Measurements from ENCODE around the gene SYTL1.
A peak's percentile ranks its signal among the peaks of the same experiment; 100 is the strongest.

The SYTL1 gene

DNA sequence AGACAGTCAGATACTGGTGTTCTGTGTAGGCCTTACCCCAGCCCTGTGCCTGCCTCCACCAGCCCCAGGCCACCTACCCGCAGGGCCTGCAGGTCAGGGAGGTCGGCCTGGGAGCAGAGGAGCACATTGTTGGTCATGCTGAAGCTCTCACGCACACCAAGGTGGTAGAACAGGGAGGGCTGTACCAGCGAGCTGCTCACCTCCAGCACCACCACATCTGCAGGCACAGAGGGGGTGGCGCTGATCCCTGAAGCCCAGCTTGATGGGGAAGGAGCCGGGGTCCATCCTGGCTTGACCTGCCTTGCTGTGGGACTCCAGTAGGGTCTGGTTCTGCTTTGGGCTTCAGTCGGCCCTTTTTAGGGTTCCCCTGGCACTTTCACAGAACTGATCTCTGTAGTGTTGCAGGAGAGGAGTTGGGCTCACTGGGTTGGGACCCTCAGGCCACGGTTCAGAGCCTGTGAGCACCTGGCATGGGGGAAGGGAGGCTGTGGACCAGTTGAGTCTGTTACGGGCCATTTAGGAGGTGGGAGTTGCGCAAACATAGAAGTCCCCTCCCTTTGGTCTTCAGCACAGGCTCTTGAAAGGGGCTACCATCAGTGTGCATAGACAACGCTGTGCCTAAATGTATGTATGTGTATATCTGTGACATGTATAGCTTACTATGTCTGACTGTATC lies 23.0 kb downstream of the SYTL1 start:
- peak in 1 of 6 experiments; percentile 14 for DNase-seq

GRCh38 chr1:27365372-27366112 lies 23.7 kb downstream of the SYTL1 start:
- peak; percentile 60 to 85 (median 74) for DNase-seq

DNA sequence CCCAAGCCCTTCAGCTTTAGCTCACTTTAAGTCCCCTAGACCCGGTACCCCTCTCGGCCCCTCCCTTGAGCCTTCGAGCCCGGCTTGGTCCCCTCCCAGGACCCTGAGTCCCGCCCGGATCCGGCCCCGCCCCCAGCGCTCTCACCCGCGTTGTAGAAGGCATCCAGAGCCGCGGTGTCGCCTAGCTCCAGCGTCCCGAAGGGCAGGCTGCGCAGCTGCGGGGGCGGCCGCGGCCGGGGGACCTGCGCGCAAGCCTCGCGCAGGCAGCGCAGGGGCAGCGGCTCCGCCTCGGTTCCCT lies 24.2 kb downstream of the SYTL1 start:
- peak; percentile 37 to 73 (median 54) for DNase-seq

DNA sequence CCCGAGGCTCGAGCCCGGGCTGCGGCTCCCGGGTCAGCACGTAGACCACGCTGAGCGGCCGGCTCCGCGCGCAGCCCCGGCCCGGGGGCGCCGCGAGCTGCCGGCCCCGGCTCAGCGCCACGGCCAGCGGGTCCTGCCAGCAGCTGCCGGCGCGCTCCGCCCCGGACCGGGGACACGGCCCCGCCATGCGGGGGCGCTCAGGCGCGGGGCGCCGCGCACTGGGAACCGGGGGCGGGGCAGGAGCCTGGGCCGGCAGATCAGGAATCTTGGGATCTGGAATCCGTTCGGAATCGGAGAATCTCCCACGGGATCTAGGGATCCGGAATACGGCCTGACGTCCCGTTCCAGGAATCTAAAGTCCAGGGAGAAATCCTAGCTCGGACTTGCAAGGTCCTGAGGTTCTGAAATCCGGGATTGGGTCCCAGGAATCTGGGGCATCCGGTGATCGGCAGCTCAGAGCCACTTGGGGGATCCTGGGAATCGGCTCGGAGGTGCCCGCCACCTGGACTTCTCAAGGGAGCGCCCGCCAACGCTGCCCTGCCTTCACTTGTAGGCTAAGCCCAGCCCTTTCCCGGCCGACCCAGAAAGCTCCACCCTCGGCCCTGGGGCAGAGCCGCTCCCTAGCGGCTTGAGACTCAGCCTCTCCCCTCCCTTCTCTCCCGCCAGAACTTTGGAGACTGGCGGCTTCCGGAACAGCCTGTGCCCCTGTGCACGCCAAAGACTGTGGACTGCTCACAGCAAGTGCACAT lies 24.8 kb downstream of the SYTL1 start, which contains the start of gene MAP3K6:
Gene MAP3K6 (minus strand): TSS at position 551 of the 749 bp plus-strand sequence. CDS start 364 bp downstream, at position 187.
- peak in 4 of 6 experiments; percentile 34 to 46 (median 39) for DNase-seq

GRCh38 chr1:27367160-27367650 lies 25.4 kb downstream of the SYTL1 start:
- DNase-seq: no peak

DNA sequence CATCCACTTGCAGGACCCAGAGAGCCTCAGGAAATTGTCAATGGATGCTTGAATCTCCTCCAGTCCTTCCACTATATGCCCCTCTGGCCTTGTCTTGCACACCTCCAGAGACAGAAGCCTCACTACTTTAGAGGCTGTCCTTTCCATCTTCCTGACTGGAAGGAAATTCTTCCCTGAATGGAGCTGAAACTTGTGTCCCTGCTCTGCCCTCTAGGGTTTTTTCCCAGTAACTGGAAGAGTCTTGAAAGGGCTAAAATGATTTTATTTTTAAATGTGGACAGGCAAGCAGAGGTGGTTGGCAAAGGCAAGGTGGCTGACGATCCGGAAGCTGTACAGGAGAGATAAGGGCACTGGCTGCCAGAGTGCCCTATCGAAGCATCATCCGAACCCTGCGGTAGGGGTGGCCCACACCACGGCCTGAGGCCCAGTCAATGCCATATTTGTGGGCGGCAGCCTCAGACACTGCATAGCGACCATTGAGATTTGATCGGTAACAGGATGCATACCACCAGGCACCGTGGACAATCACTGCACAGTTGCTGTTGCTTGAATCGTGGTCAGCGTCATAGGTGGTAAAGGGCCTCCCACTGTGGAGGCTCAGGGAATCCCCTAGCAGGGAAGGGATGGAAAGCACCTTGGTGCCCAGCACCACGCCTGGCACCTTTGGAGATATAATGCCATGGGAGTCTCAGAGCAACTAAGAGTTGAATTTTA lies 27.2 kb downstream of the SYTL1 start:
- DNase-seq: no peak

DNA sequence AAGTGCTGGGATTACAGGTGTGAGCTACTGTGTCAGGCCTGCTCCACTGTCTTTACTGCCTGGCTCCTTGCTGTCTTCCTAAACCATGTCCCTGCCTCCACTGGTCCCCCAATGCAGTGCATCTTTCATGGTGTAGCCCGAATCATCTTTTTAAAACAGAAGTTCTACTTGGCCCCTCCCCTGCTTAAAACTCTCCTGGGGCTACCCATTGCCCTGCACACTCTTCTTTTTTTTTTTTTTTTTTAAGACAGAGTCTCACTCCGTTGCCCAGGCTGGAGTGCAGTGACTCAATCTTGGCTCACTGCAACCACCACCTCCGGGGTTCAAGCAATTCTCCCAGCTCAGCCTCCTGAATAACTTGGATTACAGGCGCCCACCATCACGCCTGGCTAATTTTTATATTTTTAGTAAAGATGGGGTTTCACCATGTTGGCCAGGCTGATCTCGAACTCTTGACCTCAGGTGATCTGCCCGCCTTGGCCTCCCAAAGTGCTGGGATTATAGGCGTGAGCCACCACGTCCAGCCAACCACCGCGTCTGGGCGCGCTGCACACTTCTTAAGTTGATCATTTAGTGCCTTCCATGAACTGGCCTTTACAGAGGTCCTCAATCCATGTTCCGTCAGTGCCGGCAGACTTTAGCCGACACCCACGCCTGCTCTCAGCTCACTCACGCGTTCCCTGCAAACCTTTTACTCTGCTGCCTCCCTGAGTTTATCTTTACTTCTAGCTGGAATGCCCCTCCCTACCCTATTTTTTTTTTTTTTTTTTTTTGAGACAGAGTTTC lies 30.4 kb downstream of the SYTL1 start:
- no peak for DNase-seq

- no peak for DNase-seq
Observed at GRCh38 chr1:27372808-27373690, 31.2 kb downstream of the SYTL1 start.

DNA sequence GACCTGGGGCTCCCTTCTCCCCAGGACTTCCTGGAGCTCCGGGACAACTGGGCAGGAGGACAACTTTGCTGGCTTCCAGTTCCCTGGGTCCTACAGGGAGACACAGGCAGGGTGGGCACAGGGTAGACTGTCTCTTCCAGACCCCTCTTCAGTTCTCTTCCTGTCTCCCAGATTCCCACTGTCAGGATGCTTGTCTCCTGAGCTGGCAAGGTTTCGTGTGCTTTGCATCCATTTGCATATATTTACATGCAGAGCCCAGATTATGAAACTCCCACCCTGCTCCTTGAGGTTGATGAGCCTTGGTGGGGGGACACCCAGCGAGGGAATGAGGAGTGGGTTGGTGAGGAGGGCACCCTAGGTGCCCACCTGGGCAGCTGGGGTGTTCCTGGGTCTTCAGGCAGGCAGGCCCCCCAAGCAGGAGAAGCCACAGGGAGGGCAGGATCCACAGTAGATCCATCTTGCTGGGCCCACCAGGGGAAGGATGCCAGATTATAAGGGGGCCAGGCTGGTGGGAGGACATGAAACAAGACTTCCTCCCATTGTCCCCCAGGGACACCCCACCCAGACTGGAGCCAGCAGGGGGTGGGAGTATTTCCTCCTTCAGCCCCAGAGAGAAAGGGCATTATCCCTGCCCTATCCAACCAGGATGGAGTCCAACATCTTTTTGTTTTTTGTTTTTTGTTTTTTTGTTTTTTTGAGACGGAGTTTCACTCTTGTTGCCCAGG lies 32.7 kb downstream of the SYTL1 start, which contains the start of gene FCN3:
Gene FCN3 (minus strand): TSS at position 463 of the 725 bp plus-strand sequence. CDS start 6 bp downstream, at position 457.
- DNase-seq: no peak

- DNase-seq: no peak
Observed at GRCh38 chr1:27377760-27378495, 36.1 kb downstream of the SYTL1 start.

DNA sequence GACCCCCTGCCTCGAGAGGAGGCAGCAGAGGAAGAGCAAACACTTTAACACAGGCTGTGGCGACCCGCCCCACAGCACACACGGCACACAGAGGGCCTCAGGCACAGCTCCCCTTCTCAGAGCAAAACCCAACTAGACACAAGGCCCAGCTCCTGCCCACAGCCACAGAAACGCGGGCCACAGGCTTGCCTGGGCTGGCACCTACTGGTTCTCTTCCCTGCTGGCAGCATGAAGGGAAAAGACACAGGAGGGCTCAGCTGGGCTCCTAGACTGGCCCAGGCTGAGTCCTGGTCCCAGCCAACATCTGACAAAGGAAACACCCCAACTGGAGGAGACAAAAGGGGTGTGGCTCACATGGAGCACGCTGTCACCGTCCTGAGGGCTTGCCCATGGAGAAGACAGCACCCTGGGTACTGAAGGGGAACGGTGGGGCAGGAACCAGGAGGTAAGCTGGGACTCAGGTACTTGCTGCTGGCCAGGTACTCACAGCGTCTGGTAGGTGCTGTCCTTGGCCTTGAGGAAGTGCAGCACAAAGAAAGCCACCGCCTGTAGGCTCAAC lies 37.8 kb downstream of the SYTL1 start:
- no peak for DNase-seq

- DNase-seq: no peak
Observed at GRCh38 chr1:27380224-27380623, 38.4 kb downstream of the SYTL1 start.

- DNase-seq: no peak
Observed at GRCh38 chr1:27380766-27381733, 39.2 kb downstream of the SYTL1 start.

- DNase-seq: no peak
Observed at GRCh38 chr1:27381969-27382762, 40.3 kb downstream of the SYTL1 start.

GRCh38 chr1:27383039-27383605 lies 41.3 kb downstream of the SYTL1 start, which contains the start of gene CD164L2:
Gene CD164L2, minus strand, starts transcription at chr1:27383333. Its CDS starts 94 bp downstream, at chr1:27383239.
- DNase-seq: peak in 5 of 6 experiments; percentile 31 to 44 (median 41)

DNA sequence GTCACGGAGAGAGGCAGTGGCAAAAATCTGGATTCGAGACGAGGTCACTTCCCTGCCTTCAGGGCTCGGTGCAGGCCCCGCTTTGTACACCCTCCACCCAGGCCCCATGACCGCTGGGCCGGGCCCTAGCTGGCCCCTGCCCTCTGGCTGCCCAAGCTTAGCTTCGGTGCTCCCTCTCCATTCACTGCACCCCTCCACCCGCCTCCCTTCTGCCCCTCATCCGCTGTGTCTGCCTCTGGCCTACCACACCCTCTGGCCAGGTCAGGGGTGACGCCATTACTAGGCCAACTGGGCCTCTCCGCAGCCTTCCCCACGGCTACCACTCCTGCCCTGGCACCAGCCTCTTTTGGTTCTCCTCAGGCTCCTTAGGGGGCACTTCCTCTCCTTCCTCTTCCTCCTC lies 41.8 kb downstream of the SYTL1 start:
- no peak for DNase-seq

Measured in stimulated activated naive CD4-positive, alpha-beta T cell (primary cell).